ENCODE data around the gene EPS8. TPM values are rescaled to one million over a fixed set of nuclear protein-coding genes. Genes with fewer than 3 reads are reported as not detected.

Gene EPS8
- total RNA-seq, 4 donors from 2014 or later, result 26.1 to 43.2 (median 32.3) TPM

DNA sequence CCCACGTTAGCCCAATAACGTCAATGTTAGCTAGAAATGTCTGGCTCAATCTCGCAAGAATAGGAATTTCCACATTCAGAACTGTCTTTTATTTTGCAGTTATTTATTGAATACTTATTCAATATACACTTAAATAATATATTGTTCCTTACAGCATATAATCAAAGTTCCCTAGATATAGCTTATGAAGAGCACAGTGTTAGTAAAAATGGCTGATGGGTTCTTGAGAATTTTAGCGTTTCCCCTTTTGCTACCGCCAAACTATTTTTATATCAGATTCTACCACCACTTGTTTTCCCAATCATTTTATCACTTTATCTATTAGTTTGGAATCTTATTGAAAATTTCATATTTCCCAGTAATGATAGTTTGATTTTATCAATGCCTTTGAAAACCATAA, 12.7 kb downstream of the EPS8 start:
- H3K4me3 ChIP-seq (ENCODE audit: low read depth, poor library complexity, severe bottlenecking), result no peak overlapping the region
- intact Hi-C loops (cut with DNase I; ENCODE audit: low total_unique reads), result no loop called here
- TF ChIP-seq, protein P1, sequence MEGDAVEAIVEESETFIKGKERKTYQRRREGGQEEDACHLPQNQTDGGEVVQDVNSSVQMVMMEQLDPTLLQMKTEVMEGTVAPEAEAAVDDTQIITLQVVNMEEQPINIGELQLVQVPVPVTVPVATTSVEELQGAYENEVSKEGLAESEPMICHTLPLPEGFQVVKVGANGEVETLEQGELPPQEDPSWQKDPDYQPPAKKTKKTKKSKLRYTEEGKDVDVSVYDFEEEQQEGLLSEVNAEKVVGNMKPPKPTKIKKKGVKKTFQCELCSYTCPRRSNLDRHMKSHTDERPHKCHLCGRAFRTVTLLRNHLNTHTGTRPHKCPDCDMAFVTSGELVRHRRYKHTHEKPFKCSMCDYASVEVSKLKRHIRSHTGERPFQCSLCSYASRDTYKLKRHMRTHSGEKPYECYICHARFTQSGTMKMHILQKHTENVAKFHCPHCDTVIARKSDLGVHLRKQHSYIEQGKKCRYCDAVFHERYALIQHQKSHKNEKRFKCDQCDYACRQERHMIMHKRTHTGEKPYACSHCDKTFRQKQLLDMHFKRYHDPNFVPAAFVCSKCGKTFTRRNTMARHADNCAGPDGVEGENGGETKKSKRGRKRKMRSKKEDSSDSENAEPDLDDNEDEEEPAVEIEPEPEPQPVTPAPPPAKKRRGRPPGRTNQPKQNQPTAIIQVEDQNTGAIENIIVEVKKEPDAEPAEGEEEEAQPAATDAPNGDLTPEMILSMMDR (IDR thresholded peaks at IDR 0.05), result no peak
- 90 to 94% methylated on average over 5 of the region's 5 CpGs for WGBS, 2 donors
- no peak for DNase-seq (ENCODE audit: low spot score in 2 of 2)

DNA sequence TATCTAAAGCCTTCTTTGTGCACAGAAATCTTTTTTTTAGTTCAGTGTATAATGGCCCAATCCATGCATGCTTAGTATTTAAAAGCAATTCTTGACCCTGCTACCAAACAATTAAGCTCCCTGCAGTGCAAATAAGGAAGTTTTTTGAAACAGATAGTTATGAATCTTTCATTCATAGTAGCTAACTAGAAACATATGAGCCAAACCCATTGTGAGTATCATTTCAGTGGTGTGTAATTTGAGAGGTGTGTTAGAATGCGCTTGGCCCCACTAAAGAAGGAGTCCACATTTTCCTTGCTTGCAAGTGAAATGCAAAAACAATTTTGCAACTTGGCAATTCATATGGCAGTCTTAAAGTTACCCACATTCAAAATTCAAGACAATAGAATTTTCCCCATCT, 14.4 kb downstream of the EPS8 start:
- no peak for TF ChIP-seq POLR2A (IDR thresholded peaks at IDR 0.05)
- TF ChIP-seq, protein P1 (IDR thresholded peaks at IDR 0.05), result no peak
- no peak overlapping the region for H3K4me3 ChIP-seq (ENCODE audit: low read depth, poor library complexity, severe bottlenecking)
- WGBS, 2 donors, result 48 to 74% methylated on average over 1 of the region's 1 CpG
- no peak for DNase-seq (ENCODE audit: low spot score in 2 of 2)
- intact Hi-C loops (cut with DNase I; ENCODE audit: low total_unique reads), result no loop called here

DNA sequence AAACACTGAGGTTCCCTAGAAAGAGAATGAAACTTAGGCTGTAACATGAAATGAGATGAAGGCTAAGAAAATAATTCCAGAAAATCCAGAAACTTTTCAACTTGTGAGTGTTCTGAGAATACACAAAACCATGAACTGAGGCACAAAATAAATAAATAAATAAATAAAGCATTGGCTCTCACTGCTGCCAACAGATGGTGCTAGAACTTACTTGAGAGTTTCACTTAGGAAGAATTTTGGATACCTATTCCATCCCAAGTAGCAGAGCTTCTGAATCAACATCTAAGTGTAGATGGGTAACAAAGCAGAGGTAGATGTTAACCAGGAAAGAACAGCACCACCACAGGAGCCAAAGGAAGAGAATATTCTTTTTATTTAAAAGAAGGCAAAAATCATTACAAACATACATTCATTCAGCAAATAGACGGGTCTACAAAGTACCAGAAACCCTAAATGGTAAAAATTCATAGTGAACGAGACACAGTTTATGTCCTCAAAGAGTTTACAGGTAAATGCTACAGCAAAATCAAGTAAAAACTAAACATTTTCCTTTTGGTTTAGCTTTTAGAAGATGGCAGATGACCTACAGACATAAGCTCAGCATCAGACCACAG, 16.7 kb downstream of the EPS8 start:
- H3K4me3 ChIP-seq (ENCODE audit: low read depth, poor library complexity, severe bottlenecking), result no peak overlapping the region
- DNase-seq (ENCODE audit: low spot score in 2 of 2), result no peak
- no peak for TF ChIP-seq POLR2A (IDR thresholded peaks at IDR 0.05)
- TF ChIP-seq, protein P1 (IDR thresholded peaks at IDR 0.05), result no peak
- intact Hi-C loops (cut with DNase I; ENCODE audit: low total_unique reads), result no loop called here
- 94 to 96% methylated on average over 2 of the region's 2 CpGs for WGBS, 2 donors

DNA sequence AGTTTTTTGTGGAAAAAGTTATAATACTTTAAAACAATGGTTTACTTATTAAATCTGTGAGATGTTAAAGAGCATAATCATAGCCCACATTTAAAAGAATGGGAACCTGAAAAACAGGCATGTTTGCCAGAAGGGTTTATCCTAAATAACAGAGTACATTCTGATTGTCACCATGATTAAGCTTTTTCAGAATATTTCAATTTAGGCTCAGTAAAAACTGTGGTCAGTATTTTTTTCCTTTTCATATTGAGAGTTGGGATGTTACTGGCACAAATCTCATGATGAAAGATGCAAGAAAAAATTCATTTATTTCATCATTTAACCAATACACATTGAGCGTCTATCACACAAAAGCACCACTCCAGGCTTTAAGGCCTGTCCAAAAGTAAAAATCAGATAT, 18.6 kb downstream of the EPS8 start:
- intact Hi-C loops (cut with DNase I; ENCODE audit: low total_unique reads), result no loop called here

DNA sequence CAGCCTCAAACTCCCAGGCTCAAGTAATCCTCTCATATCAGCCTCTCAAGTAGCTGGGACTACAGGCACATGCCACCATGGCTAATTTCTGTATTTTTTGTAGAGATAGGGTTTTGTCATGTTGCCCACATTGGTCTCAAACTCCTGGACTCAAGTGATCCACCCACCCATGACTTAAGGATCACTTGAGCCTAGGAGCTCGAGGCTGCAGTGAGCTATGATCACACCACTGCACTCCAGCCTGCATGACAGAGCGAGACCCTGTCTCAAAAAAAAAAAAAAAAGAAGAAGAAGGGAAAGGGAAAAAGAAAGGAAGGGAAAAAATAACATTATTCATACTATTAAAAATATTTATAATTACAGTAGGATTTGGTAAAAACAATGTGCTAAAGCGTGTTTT, 19.2 kb downstream of the EPS8 start:
- TF ChIP-seq, protein P1 (IDR thresholded peaks at IDR 0.05), result no peak
- no peak for TF ChIP-seq POLR2A (IDR thresholded peaks at IDR 0.05)
- intact Hi-C loops (cut with DNase I; ENCODE audit: low total_unique reads), result no loop called here
- 72 to 79% methylated on average over 3 of the region's 3 CpGs for WGBS, 2 donors
- H3K4me3 ChIP-seq (ENCODE audit: low read depth, poor library complexity, severe bottlenecking), result no peak overlapping the region
- no peak for DNase-seq (ENCODE audit: low spot score in 2 of 2)

More for the DNA sequence above, 18.6 kb downstream of the EPS8 start:
- H3K4me3 ChIP-seq (ENCODE audit: low read depth, poor library complexity, severe bottlenecking), result no peak overlapping the region
- TF ChIP-seq POLR2A (IDR thresholded peaks at IDR 0.05), result no peak
- TF ChIP-seq, protein P1 (IDR thresholded peaks at IDR 0.05), result no peak
- WGBS, 2 donors, result 81 to 85% methylated on average over 1 of the region's 1 CpG
- no peak for DNase-seq (ENCODE audit: low spot score in 2 of 2)

DNA sequence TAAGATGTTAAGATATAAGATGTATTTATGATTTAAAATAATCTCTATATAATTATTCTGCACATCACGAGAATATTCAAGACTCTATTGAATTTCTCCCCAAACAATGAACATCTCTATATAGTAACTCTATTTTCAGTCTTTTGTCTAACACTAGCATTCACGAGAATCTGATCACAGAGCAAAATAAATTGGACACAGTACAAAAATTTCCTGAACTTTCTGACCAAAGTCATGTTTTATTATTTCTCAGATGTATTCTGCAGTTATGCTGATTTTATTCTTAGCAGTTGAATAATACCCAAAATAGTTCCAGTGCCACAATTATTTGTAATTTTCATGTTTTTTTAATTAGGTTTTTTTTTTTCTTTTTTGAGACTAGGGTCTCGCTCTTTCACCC, 19.6 kb downstream of the EPS8 start:
- 60 to 67% methylated on average over 3 of the region's 3 CpGs for WGBS, 2 donors
- DNase-seq (ENCODE audit: low spot score in 2 of 2), result no peak
- TF ChIP-seq, protein P1 (IDR thresholded peaks at IDR 0.05), result no peak
- no peak for TF ChIP-seq POLR2A (IDR thresholded peaks at IDR 0.05)
- intact Hi-C loops (cut with DNase I; ENCODE audit: low total_unique reads), result no loop called here
- H3K4me3 ChIP-seq (ENCODE audit: low read depth, poor library complexity, severe bottlenecking), result no peak overlapping the region

Measured in lower leg skin (tissue), 4 donors.